ENCODE results near the gene UTP11. TPM values are rescaled to one million over a fixed set of nuclear protein-coding genes. Genes with fewer than 3 reads are reported as not detected.

UTP11 gene
- total and polyA plus RNA-seq, 2 donors (not counting 3 experiments of a cell fraction or from before 2014, with no cell fraction given): 20.1 to 54.1 TPM

- POLR2A ChIA-PET: no interaction called here
- dilution Hi-C loops (cut with MboI; ENCODE audit: extremely low pct_ligation_motif_present, low sequenced_read_pairs): no loop called here
- intact Hi-C loops (cut with micrococcal nuclease): no loop called here
These were observed 48.0 kb downstream of the UTP11 start for GRCh38 chr1:38060498-38060897.

More at GRCh38 chr1:38060498-38060897, 48.0 kb downstream of the UTP11 start:
- CTCF ChIA-PET: no interaction called here
- BruUV-seq (replicated peaks): no TSS peak
- no peak overlapping the region for H3K4me3 ChIP-seq (replicated peaks in 1 of 3; ENCODE audit: insufficient read depth in 1 of 3, low read depth in 1 of 3, low read length in 3 of 3)
- no peak for FAIRE-seq
- H3K9ac ChIP-seq (replicated peaks; ENCODE audit: extremely low read depth, insufficient read depth, low read length): no peak overlapping the region
- DNase-seq (ENCODE audit: low read depth, low spot score): no peak
- H3K36me3 ChIP-seq (ENCODE audit: control insufficient read depth in 2 of 2, extremely low read depth in 1 of 2, insufficient read depth in 2 of 2, low read length in 2 of 2): no peaks in the 10 kb centered on the region
- H3K27me3 ChIP-seq (ENCODE audit: control insufficient read depth in 2 of 2, insufficient read depth in 2 of 2, low read length in 2 of 2): no peaks in the 10 kb centered on the region
- TF ChIP-seq FOS (IDR thresholded peaks at IDR 0.05; ENCODE audit: borderline replicate concordance, insufficient read depth, low read length) (no peak), MYC (IDR thresholded peaks at IDR 0.05; ENCODE audit: low read depth, low read length) (no peak), EZH2 (IDR thresholded peaks at IDR 0.05; ENCODE audit: borderline replicate concordance, low read depth, low read length, severe bottlenecking) (no peak), POLR2A (IDR thresholded peaks at IDR 0.05; ENCODE audit: low read depth, low read length) (no peak), GATA2 (IDR thresholded peaks at IDR 0.05; ENCODE audit: insufficient read depth, insufficient read length, low read depth, low read length) (no peak), POLR2AphosphoS5 (IDR thresholded peaks at IDR 0.05; ENCODE audit: insufficient read depth, low read depth, low read length) (no peak), MAX (IDR thresholded peaks at IDR 0.05; ENCODE audit: insufficient read depth, insufficient read length) (no peak), JUN (IDR thresholded peaks at IDR 0.05; ENCODE audit: borderline replicate concordance, insufficient read depth, insufficient read length, low read depth) (no peak), CTCF (IDR thresholded peaks at IDR 0.05; ENCODE audit: extremely low read depth in 1 of 2, insufficient read depth in 1 of 2, low read depth in 1 of 2, low read length in 2 of 2) (no peak)
- H3K79me2 ChIP-seq (ENCODE audit: control insufficient read depth, insufficient read depth, low read length): no peaks in the 10 kb centered on the region
- H2AFZ ChIP-seq (ENCODE audit: low read depth, low read length): no peak overlapping the region
- no peak overlapping the region for H3K4me2 ChIP-seq (ENCODE audit: insufficient read depth, low read length)
- no peaks in the 10 kb centered on the region for H3K4me1 ChIP-seq (ENCODE audit: control insufficient read depth, extremely low read depth, insufficient read depth, low read length)
- H3K27ac ChIP-seq (ENCODE audit: insufficient read depth, low read depth, low read length): no peak overlapping the region
- no peaks in the 10 kb centered on the region for H4K20me1 ChIP-seq (replicated peaks; ENCODE audit: control insufficient read depth, extremely low read depth, insufficient read depth, low read length)
- H3K9me3 ChIP-seq (replicated peaks; ENCODE audit: control insufficient read depth, insufficient read depth, low read length): no peaks in the 10 kb centered on the region
- no peaks in the 10 kb centered on the region for H3K9me1 ChIP-seq (replicated peaks; ENCODE audit: control insufficient read depth, extremely low read depth, insufficient read depth, low read length)
